Stomach smooth muscle (tissue), 2 donors: Measurements from ENCODE around the gene FAM98A.

Experiments
- H3K27ac ChIP-seq: one replicate; pipeline ENCODE4 v1.7.0; 2013; ENCODE audit warnings: mild to moderate bottlenecking, low read length, inconsistent platforms
- H3K27me3 ChIP-seq, 2 donors: one replicate each; pipeline ENCODE4 v1.7.0; 2013; ENCODE audit warnings: low read length in 2 of 2; ENCODE audit not compliant: insufficient read depth in 2 of 2, control insufficient read depth in 1 of 2
- H3K36me3 ChIP-seq, 2 donors: one replicate each; pipeline ENCODE4 v1.7.0; 2013; ENCODE audit warnings: low read length in 2 of 2; ENCODE audit not compliant: control insufficient read depth in 2 of 2, insufficient read depth in 2 of 2
- H3K4me1 ChIP-seq: one replicate; pipeline ENCODE4 v1.7.0; 2013; ENCODE audit warnings: low read length; ENCODE audit not compliant: control insufficient read depth, insufficient read depth
- H3K4me3 ChIP-seq, 2 donors: one replicate each; pipeline ENCODE4 v1.7.0; 2013; ENCODE audit warnings: low read length in 2 of 2
- H3K9ac ChIP-seq, 2 donors: one replicate each; pipeline ENCODE4 v1.7.0; 2013; ENCODE audit warnings: low read length in 2 of 2, mild to moderate bottlenecking in 1 of 2
- H3K9me3 ChIP-seq, 2 donors: one replicate each; pipeline ENCODE4 v1.7.0; 2013; ENCODE audit warnings: low read length in 2 of 2; ENCODE audit not compliant: control insufficient read depth in 2 of 2
- donor health status: healthy.
- donor health status: Pancreatic carcinoma.

Gene FAM98A

GRCh38 chr2:33598561-33599174 is 431 bp downstream of the FAM98A start:
- Histone ChIP-seq H3K27ac (peak overlapping the region; percentile 77), H3K4me3 (peak overlapping the region; percentile 95 to 97), H3K9me3 (no peaks in the 10 kb centered on the region), H3K27me3 (no peaks in the 10 kb centered on the region), H3K4me1 (peaks cover 8% of the 10 kb centered on the region), H3K9ac (peak overlapping the region; percentile 75 to 91), H3K36me3 (peaks cover 10 to 11% of the 10 kb centered on the region in 2 donors)

- peaks cover 16 to 19% of the 10 kb centered on the region in 2 donors for H3K36me3 ChIP-seq
- H3K4me1 ChIP-seq: peaks cover 8% of the 10 kb centered on the region
- H3K27ac ChIP-seq: no peak overlapping the region
- H3K27me3 ChIP-seq: no peaks in the 10 kb centered on the region
- no peaks in the 10 kb centered on the region for H3K9me3 ChIP-seq
- no peak overlapping the region for H3K9ac ChIP-seq
- no peak overlapping the region for H3K4me3 ChIP-seq
These were observed 2.1 kb downstream of the FAM98A start for GRCh38 chr2:33597026-33597425.

GRCh38 chr2:33595385-33595784 is 3.7 kb downstream of the FAM98A start:
- H3K9ac ChIP-seq: no peak overlapping the region
- no peak overlapping the region for H3K4me3 ChIP-seq
- no peaks in the 10 kb centered on the region for H3K9me3 ChIP-seq
- H3K27me3 ChIP-seq: no peaks in the 10 kb centered on the region
- no peak overlapping the region for H3K27ac ChIP-seq
- peaks cover 8% of the 10 kb centered on the region for H3K4me1 ChIP-seq
- H3K36me3 ChIP-seq: peaks cover 26 to 27% of the 10 kb centered on the region in 2 donors

- Histone ChIP-seq H3K27me3 (no peaks in the 10 kb centered on the region), H3K27ac (no peak overlapping the region), H3K9ac (no peak overlapping the region), H3K36me3 (peaks cover 29 to 36% of the 10 kb centered on the region in 2 donors), H3K4me1 (peaks cover 12% of the 10 kb centered on the region), H3K9me3 (no peaks in the 10 kb centered on the region), H3K4me3 (peak overlapping the region in 1 of 2 donors; percentile 41)
These were observed 9.7 kb downstream of the FAM98A start for GRCh38 chr2:33589444-33589843.

- Histone ChIP-seq H3K4me3 (no peak overlapping the region), H3K9me3 (no peaks in the 10 kb centered on the region), H3K27me3 (no peaks in the 10 kb centered on the region), H3K9ac (no peak overlapping the region), H3K4me1 (peaks cover 12% of the 10 kb centered on the region), H3K36me3 (peaks cover 24 to 36% of the 10 kb centered on the region in 2 donors), H3K27ac (no peak overlapping the region)
These were observed 10.9 kb downstream of the FAM98A start for GRCh38 chr2:33588232-33588631.

GRCh38 chr2:33586766-33587165 is 12.3 kb downstream of the FAM98A start:
- peak overlapping the region in 1 of 2 donors; percentile 18 for H3K9ac ChIP-seq
- no peak overlapping the region for H3K27ac ChIP-seq
- peaks cover 12% of the 10 kb centered on the region for H3K4me1 ChIP-seq
- no peak overlapping the region for H3K4me3 ChIP-seq
- H3K36me3 ChIP-seq: peaks cover 16 to 29% of the 10 kb centered on the region in 2 donors
- H3K9me3 ChIP-seq: no peaks in the 10 kb centered on the region
- no peaks in the 10 kb centered on the region for H3K27me3 ChIP-seq

GRCh38 chr2:33583194-33583938 is 15.7 kb downstream of the FAM98A start:
- H3K9ac ChIP-seq: no peak overlapping the region

GRCh38 chr2:33581872-33582271 is 17.2 kb downstream of the FAM98A start:
- Histone ChIP-seq H3K27ac (no peak overlapping the region), H3K36me3 (peaks cover 8 to 18% of the 10 kb centered on the region in 2 donors), H3K4me1 (peaks cover 5% of the 10 kb centered on the region)

More at GRCh38 chr2:33583194-33583938, 15.7 kb downstream of the FAM98A start:
- no peak overlapping the region for H3K4me3 ChIP-seq
- no peaks in the 10 kb centered on the region for H3K9me3 ChIP-seq
- peaks cover 8 to 18% of the 10 kb centered on the region in 2 donors for H3K36me3 ChIP-seq
- no peak overlapping the region for H3K27ac ChIP-seq
- no peaks in the 10 kb centered on the region for H3K27me3 ChIP-seq
- H3K4me1 ChIP-seq: peaks cover 9% of the 10 kb centered on the region

GRCh38 chr2:33579227-33579626 is 19.9 kb downstream of the FAM98A start:
- peaks cover 0 to 2% of the 10 kb centered on the region in 2 donors for H3K36me3 ChIP-seq
- H3K9ac ChIP-seq: no peak overlapping the region
- H3K4me3 ChIP-seq: no peak overlapping the region
- H3K27me3 ChIP-seq: no peaks in the 10 kb centered on the region
- H3K27ac ChIP-seq: no peak overlapping the region
- no peaks in the 10 kb centered on the region for H3K9me3 ChIP-seq
- H3K4me1 ChIP-seq: no peaks in the 10 kb centered on the region

More at GRCh38 chr2:33581872-33582271, 17.2 kb downstream of the FAM98A start:
- Histone ChIP-seq H3K9me3 (no peaks in the 10 kb centered on the region), H3K9ac (no peak overlapping the region), H3K4me3 (no peak overlapping the region), H3K27me3 (no peaks in the 10 kb centered on the region)

- Histone ChIP-seq H3K9ac (no peak overlapping the region), H3K4me1 (no peaks in the 10 kb centered on the region), H3K36me3 (no peaks in the 10 kb centered on the region), H3K27me3 (no peaks in the 10 kb centered on the region), H3K27ac (no peak overlapping the region), H3K9me3 (no peaks in the 10 kb centered on the region), H3K4me3 (no peak overlapping the region)
These were observed 21.4 kb downstream of the FAM98A start for GRCh38 chr2:33577668-33578067.

GRCh38 chr2:33577084-33577483 is 22.0 kb downstream of the FAM98A start:
- no peak overlapping the region for H3K9ac ChIP-seq
- no peaks in the 10 kb centered on the region for H3K27me3 ChIP-seq
- H3K4me1 ChIP-seq: no peaks in the 10 kb centered on the region
- no peaks in the 10 kb centered on the region for H3K36me3 ChIP-seq
- H3K4me3 ChIP-seq: no peak overlapping the region
- no peaks in the 10 kb centered on the region for H3K9me3 ChIP-seq
- no peak overlapping the region for H3K27ac ChIP-seq
